Effector memory CD8-positive, alpha-beta T cell (primary cell): ENCODE data around the gene FNIP1.
"Not testable (repeated sequence)": the region's sequence is repeated elsewhere in the genome, so short reads cannot be mapped to it uniquely, and the experiment has no call there.

Experiments used
- ATAC-seq: fragments of 150-1000 bp; cut with Tn5 transposase; replicated peaks from 2 replicates; pipeline ENCODE4 v1.10.0; 2021; ENCODE audit warnings: mild to moderate bottlenecking, moderate library complexity
- DNase-seq, 3 experiments: peaks; one replicate each; pipeline ENCODE4 v3.0.0; 2021
- H3K27ac Mint-ChIP-seq, 2 donors: one replicate each; pipeline ENCODE4 v1.8.0; 2022; ENCODE audit warnings: mild to moderate bottlenecking in 2 of 2, mixed read lengths in 2 of 2, moderate library complexity in 2 of 2
- H3K27me3 Mint-ChIP-seq, 2 donors: one replicate each; pipeline ENCODE4 v1.8.0; 2022; ENCODE audit warnings: mixed read lengths in 2 of 2
- H3K36me3 Mint-ChIP-seq: one replicate; pipeline ENCODE4 v1.8.0; 2022; ENCODE audit warnings: mild to moderate bottlenecking, moderate library complexity, mixed read lengths; ENCODE audit not compliant: insufficient read depth
- H3K4me1 Mint-ChIP-seq, 2 donors: one replicate each; pipeline ENCODE4 v1.8.0; 2022; ENCODE audit warnings: low read depth in 2 of 2, mixed read lengths in 2 of 2
- H3K4me3 Mint-ChIP-seq, 2 donors: one replicate each; pipeline ENCODE4 v1.8.0; 2022; ENCODE audit warnings: mild to moderate bottlenecking in 2 of 2, mixed read lengths in 2 of 2, moderate library complexity in 2 of 2
- H3K9me3 Mint-ChIP-seq, 2 donors: one replicate each; pipeline ENCODE4 v1.8.0; 2022; ENCODE audit warnings: mixed read lengths in 2 of 2

Gene FNIP1

DNA sequence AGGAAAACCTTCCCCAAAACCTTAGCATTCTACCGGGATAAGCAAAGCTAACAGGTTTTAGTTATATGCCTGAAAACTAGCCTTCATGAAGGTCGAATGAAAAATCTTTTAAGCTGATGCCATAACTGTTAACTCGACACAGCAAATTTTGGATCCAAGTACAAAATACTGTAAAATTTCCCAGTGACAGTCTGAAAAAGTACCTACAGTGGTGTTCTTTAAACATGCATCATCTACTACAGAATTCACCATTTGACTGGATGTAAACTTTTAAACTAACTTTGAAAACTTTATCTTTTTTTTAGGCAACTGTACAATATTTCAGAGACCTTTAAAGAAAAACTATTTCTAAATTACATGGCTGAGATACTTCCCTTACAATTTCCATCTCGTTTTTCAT is 162.6 kb downstream of the FNIP1 start:
- H3K27me3 Mint-ChIP-seq, result no peaks in the 10 kb centered on the region
- ATAC-seq, result no peak

GRCh38 chr5:131633830-131634229 is 163.0 kb downstream of the FNIP1 start:
- no peaks in the 10 kb centered on the region for H3K27me3 Mint-ChIP-seq
- no peaks in the 10 kb centered on the region for H3K9me3 Mint-ChIP-seq
- no peak for ATAC-seq
- H3K36me3 Mint-ChIP-seq, result peaks cover 24% of the 10 kb centered on the region
- H3K4me1 Mint-ChIP-seq, result peaks cover 13 to 26% of the 10 kb centered on the region in 2 donors
- no peak for DNase-seq
- H3K27ac Mint-ChIP-seq, result peak overlapping the region; percentile 97 to 99
- H3K4me3 Mint-ChIP-seq, result peak overlapping the region in 1 of 2 donors; percentile 91

More for the DNA sequence above, 162.6 kb downstream of the FNIP1 start:
- no peaks in the 10 kb centered on the region for H3K9me3 Mint-ChIP-seq
- DNase-seq, result no peak
- H3K27ac Mint-ChIP-seq, result peak overlapping the region; percentile 97 to 99
- peak overlapping the region in 1 of 2 donors; percentile 91 for H3K4me3 Mint-ChIP-seq
- H3K4me1 Mint-ChIP-seq, result peaks cover 9 to 22% of the 10 kb centered on the region in 2 donors
- peaks cover 20% of the 10 kb centered on the region for H3K36me3 Mint-ChIP-seq

DNA sequence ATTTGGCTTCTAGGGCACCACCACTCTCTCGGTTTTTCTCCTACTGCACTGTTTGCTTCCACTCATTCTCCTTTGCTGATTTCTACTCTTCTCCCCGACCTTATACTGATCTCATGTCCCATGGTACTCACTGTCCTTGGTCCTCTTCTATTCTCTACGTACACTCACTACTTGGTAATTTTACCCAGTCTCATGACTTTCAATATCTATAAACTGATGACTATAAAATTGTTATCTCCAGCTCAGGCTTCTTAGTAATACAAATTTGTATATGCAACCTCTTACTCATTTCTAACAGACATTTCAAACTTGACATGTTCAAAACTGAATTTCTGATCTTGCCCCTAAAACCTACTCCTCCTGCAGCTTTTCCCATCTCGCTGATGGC is 165.9 kb downstream of the FNIP1 start:
- peaks cover 27 to 45% of the 10 kb centered on the region in 2 donors for H3K4me1 Mint-ChIP-seq
- no peak for DNase-seq
- no peaks in the 10 kb centered on the region for H3K9me3 Mint-ChIP-seq
- H3K4me3 Mint-ChIP-seq, result no peak overlapping the region
- no peaks in the 10 kb centered on the region for H3K27me3 Mint-ChIP-seq
- H3K36me3 Mint-ChIP-seq, result peaks cover 24% of the 10 kb centered on the region
- ATAC-seq, result no peak
- H3K27ac Mint-ChIP-seq, result no peak overlapping the region

DNA sequence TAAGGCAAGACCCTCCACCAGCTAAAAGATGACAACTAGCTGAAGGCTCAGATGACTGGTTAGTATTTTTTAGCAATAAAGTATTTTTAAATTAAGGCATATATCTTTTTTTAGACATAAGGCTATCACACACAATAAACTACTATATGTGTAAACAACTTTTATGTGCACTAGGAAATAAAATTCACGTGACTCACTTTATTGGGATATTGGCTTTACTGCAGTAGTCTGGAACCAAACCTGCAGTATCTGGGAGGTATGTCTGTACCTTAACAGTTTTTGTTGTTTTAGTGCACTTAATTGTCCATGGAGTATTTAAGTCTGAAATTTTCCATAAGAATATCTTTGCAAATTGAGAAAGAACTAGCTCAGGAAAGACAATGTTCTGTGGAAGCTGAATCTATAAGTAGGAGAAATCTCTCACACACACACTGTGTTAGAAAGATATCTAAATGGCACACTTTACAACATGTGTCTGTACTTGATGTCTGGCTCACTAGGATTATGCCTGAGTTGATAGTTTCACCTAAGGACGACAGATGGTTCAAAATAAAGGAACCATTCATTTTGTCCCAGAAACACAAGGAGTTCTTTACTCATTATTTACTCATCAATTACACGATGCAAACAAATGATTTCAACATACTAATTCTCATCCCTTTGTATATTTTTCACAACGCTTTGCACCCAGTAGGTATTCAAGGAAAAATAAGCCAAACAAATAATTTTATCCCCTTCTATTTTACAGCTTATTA is 166.4 kb downstream of the FNIP1 start:
- no peak overlapping the region for H3K4me3 Mint-ChIP-seq
- H3K9me3 Mint-ChIP-seq, result no peaks in the 10 kb centered on the region
- no peak for DNase-seq
- no peaks in the 10 kb centered on the region for H3K27me3 Mint-ChIP-seq
- no peak for ATAC-seq
- H3K36me3 Mint-ChIP-seq, result peaks cover 20% of the 10 kb centered on the region
- no peak overlapping the region for H3K27ac Mint-ChIP-seq
- H3K4me1 Mint-ChIP-seq, result peaks cover 29 to 47% of the 10 kb centered on the region in 2 donors

- peak overlapping the region in 1 of 2 donors; percentile 17 for H3K4me3 Mint-ChIP-seq
- peak overlapping the region in 1 of 2 donors; percentile 59 for H3K27ac Mint-ChIP-seq
These were observed 167.8 kb downstream of the FNIP1 start for GRCh38 chr5:131628990-131629389.

DNA sequence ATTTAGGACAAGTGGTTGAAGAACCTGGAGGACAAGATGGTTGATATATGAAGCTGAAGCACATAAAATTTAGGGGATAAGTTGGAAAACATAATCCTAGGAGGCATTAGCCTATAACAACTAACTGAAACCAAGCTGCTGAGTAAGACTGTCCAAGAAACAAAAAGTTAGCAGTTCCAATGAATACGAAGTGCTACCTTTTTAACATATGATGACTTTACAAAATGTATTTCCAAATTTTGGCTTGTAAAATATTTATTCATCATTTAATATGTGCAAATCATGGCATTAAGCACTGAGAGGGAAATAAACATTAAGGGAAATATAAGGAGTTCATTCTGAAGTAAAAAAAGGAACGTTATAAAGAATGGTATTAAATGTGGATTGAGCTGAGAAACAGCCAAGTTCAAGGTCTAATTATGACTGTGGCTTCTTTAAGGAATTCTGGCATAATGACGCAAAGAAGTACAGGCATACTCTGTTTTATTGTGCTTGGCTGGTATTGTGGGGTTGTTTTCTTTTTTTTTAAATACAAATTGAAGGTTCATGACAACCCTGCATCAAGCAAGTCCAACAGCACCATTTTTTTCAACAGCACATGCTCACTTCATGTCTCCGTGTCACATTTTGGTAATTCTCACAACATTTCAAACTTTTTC is 169.5 kb downstream of the FNIP1 start:
- peak overlapping the region in 1 of 2 donors; percentile 34 for H3K4me3 Mint-ChIP-seq
- H3K36me3 Mint-ChIP-seq, result peaks cover 6% of the 10 kb centered on the region
- H3K9me3 Mint-ChIP-seq, result no peaks in the 10 kb centered on the region
- no peak overlapping the region for H3K27ac Mint-ChIP-seq
- no peak for ATAC-seq
- no peaks in the 10 kb centered on the region for H3K27me3 Mint-ChIP-seq
- no peak for DNase-seq
- peaks cover 36 to 54% of the 10 kb centered on the region in 2 donors for H3K4me1 Mint-ChIP-seq

More at GRCh38 chr5:131628990-131629389, 167.8 kb downstream of the FNIP1 start:
- Mint-ChIP-seq H3K27me3 (no peaks in the 10 kb centered on the region), H3K9me3 (no peaks in the 10 kb centered on the region), H3K4me1 (peaks cover 30 to 47% of the 10 kb centered on the region in 2 donors), H3K36me3 (peaks cover 8% of the 10 kb centered on the region)
- ATAC-seq (no peak), DNase-seq (no peak)

DNA sequence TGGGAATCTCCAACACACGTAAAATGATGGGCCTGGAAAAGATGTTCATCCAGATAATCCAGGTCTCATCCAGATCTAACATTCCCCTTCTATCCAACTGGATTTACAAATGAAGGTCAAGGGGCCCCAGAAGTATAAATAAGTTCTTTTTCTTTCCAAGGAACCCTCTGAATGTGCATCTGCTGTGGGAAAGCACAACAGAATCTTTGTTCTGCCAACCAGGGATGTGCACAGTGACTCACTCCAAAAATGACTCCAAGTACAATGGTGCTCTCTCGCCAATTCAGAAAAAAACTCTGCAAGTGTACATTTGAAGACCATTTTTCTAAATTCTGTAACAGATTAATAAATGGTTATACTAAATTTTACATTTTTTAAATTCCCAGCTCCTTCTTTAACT is 174.2 kb downstream of the FNIP1 start:
- Mint-ChIP-seq H3K27ac (peak overlapping the region in 1 of 2 donors; percentile 52), H3K4me1 (peaks cover 53 to 77% of the 10 kb centered on the region in 2 donors), H3K4me3 (no peak overlapping the region), H3K27me3 (no peaks in the 10 kb centered on the region), H3K9me3 (no peaks in the 10 kb centered on the region), H3K36me3 (no peaks in the 10 kb centered on the region)
- ATAC-seq, result no peak
- DNase-seq, result no peak

GRCh38 chr5:131621164-131621563 is 175.7 kb downstream of the FNIP1 start:
- Mint-ChIP-seq H3K27ac (peak overlapping the region; percentile 74 to 87), H3K4me1 (peaks cover 54 to 70% of the 10 kb centered on the region in 2 donors)
- H3K4me3 Mint-ChIP-seq, DNase-seq, H3K36me3 Mint-ChIP-seq, H3K27me3 Mint-ChIP-seq, H3K9me3 Mint-ChIP-seq, ATAC-seq: not testable (repeated sequence)

- Mint-ChIP-seq H3K27me3 (no peaks in the 10 kb centered on the region), H3K27ac (no peak overlapping the region), H3K4me1 (peaks cover 55 to 79% of the 10 kb centered on the region in 2 donors), H3K9me3 (no peaks in the 10 kb centered on the region), H3K36me3 (peaks cover 3% of the 10 kb centered on the region), H3K4me3 (no peak overlapping the region)
- ATAC-seq (no peak), DNase-seq (no peak)
These were observed 177.7 kb downstream of the FNIP1 start for GRCh38 chr5:131619102-131619501.

DNA sequence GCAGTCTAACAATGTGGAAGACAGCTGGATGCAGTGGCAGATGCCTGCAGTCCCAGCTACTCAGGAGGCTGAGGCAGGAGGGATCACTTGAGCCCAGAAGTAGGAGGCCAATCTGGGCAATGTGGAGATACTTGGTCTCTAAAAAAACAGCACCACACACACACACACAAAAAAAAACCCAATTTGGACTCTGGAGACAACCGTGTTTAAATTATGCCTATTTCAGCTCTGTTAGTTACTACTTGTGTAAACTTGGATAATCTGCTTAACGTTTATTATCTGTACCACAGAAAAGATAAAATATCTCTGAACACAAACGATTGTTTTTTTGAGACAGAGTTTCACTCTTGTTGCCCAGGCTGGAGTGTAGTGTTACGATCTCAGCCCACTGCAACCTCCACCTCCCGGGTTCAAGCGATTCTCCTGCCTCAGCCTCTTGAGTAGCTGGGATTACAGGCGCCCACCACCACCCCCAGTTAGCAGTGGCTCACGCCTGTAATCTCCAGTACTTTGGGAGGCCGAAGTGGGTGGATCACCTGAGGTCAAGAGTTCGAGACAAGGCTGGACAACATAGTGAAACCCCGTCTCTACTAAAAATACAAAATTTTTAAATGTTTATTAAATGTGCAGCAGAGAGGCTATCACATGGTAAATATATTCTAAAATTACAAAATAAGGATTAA is 179.5 kb downstream of the FNIP1 start:
- peak overlapping the region in 1 of 2 donors; percentile 65 for H3K27ac Mint-ChIP-seq

GRCh38 chr5:131615957-131616356 is 180.9 kb downstream of the FNIP1 start:
- Mint-ChIP-seq H3K36me3 (peaks cover 5% of the 10 kb centered on the region), H3K27ac (no peak overlapping the region), H3K27me3 (no peaks in the 10 kb centered on the region), H3K4me1 (peaks cover 47 to 62% of the 10 kb centered on the region in 2 donors), H3K9me3 (no peaks in the 10 kb centered on the region), H3K4me3 (no peak overlapping the region)
- no peak for DNase-seq
- no peak for ATAC-seq

More for the DNA sequence above, 179.5 kb downstream of the FNIP1 start:
- H3K36me3 Mint-ChIP-seq, result peaks cover 5% of the 10 kb centered on the region
- no peak for DNase-seq
- no peak overlapping the region for H3K4me3 Mint-ChIP-seq
- H3K27me3 Mint-ChIP-seq, result no peaks in the 10 kb centered on the region
- peaks cover 54 to 73% of the 10 kb centered on the region in 2 donors for H3K4me1 Mint-ChIP-seq
- no peak for ATAC-seq
- H3K9me3 Mint-ChIP-seq, result no peaks in the 10 kb centered on the region

DNA sequence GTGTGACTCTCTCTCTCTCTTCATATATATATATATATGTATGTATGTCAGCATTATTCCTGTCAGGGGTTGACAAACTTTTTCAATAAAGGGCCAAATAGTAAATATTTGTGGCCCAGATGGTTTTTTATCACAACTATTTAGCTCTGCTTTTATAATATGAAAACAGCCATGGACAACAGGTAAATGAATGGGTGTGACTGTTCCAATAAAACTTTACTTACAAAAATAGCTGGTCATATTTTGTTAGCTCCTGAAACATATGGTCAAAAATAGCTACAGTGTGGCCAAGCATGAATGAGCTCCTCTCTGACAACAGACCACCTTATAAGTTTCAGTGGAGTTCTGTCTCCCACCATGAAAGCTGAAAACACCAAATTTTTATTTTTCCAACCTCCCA is 183.4 kb downstream of the FNIP1 start:
- ATAC-seq, result no peak
- H3K4me3 Mint-ChIP-seq, result no peak overlapping the region
- no peaks in the 10 kb centered on the region for H3K9me3 Mint-ChIP-seq
- H3K36me3 Mint-ChIP-seq, result peaks cover 5% of the 10 kb centered on the region
- no peak for DNase-seq
- no peak overlapping the region for H3K27ac Mint-ChIP-seq
- H3K27me3 Mint-ChIP-seq, result no peaks in the 10 kb centered on the region
- peaks cover 50 to 62% of the 10 kb centered on the region in 2 donors for H3K4me1 Mint-ChIP-seq

GRCh38 chr5:131611064-131611381 is 185.8 kb downstream of the FNIP1 start:
- Mint-ChIP-seq H3K9me3 (no peaks in the 10 kb centered on the region), H3K4me3 (no peak overlapping the region), H3K36me3 (peaks cover 2% of the 10 kb centered on the region), H3K27me3 (no peaks in the 10 kb centered on the region), H3K27ac (no peak overlapping the region), H3K4me1 (peaks cover 47 to 66% of the 10 kb centered on the region in 2 donors)
- ATAC-seq (no peak), DNase-seq (no peak)
